ENCODE measurements around the gene TMEM240. TPM values are rescaled to one million over a fixed set of nuclear protein-coding genes. Genes with fewer than 3 reads are reported as not detected.

TMEM240 gene
- total RNA-seq, 4 donors from 2014 or later: 1.3 to 5.1 (median 3.2) TPM; not detected in 1

GRCh38 chr1:1510912-1511532, 29.4 kb downstream of the TMEM240 start:
- no peak for TF ChIP-seq CTCF (IDR thresholded peaks at IDR 0.05; ENCODE audit: low read depth)

- no peak for TF ChIP-seq CTCF (IDR thresholded peaks at IDR 0.05; ENCODE audit: low read depth)
Observed at GRCh38 chr1:1507305-1507704, 33.1 kb downstream of the TMEM240 start.

- no peak for TF ChIP-seq CTCF (IDR thresholded peaks at IDR 0.05; ENCODE audit: low read depth)
Observed at GRCh38 chr1:1491601-1492000, 48.8 kb downstream of the TMEM240 start.

GRCh38 chr1:1490633-1491230, 49.7 kb downstream of the TMEM240 start:
- TF ChIP-seq CTCF (IDR thresholded peaks at IDR 0.05; ENCODE audit: low read depth): no peak

- no peak for TF ChIP-seq CTCF (IDR thresholded peaks at IDR 0.05; ENCODE audit: low read depth)
Observed at GRCh38 chr1:1489861-1490260, 50.6 kb downstream of the TMEM240 start.

- TF ChIP-seq CTCF (IDR thresholded peaks at IDR 0.05; ENCODE audit: low read depth): no peak
Observed at GRCh38 chr1:1489231-1489630, 51.2 kb downstream of the TMEM240 start.

GRCh38 chr1:1487701-1488100, 52.7 kb downstream of the TMEM240 start:
- TF ChIP-seq CTCF (IDR thresholded peaks at IDR 0.05; ENCODE audit: low read depth): no peak

Other genes starting within 250 kb of the TMEM240 start
- 10 to 100 TPM; 13.4 to 43.3 (median 18.8) TPM for gene ACAP3, start 232.7 kb downstream of the TMEM240 start, total RNA-seq
- 10 to 100 TPM in 3 of 4 donors, 1 to 10 TPM in 1; 7.2 to 12.9 (median 10.9) TPM for gene PUSL1, start 232.0 kb downstream of the TMEM240 start, total RNA-seq
- gene INTS11, start 216.0 kb downstream of the TMEM240 start, total RNA-seq: 100 to 1,000 TPM in 1 of 4 donors, 10 to 100 TPM in 3; 50.5 to 122 (median 60.6) TPM
- gene CPTP, start 215.8 kb downstream of the TMEM240 start, total RNA-seq: 10 to 100 TPM in 1 of 4 donors, 1 to 10 TPM in 3; 4.9 to 33.0 (median 9.4) TPM
- under 1 TPM in 2 of 4 donors, not detected in 2; 0.22 to 0.75 TPM for gene TAS1R3, start 209.3 kb downstream of the TMEM240 start, total RNA-seq
- 10 to 100 TPM; 26.2 to 80.3 (median 39.5) TPM for gene DVL1, start 191.2 kb downstream of the TMEM240 start, total RNA-seq
- 100 to 1,000 TPM in 3 of 4 donors, 10 to 100 TPM in 1; 48.8 to 226 (median 163) TPM for gene MXRA8, start 182.1 kb downstream of the TMEM240 start, total RNA-seq
- gene AURKAIP1, start 165.4 kb downstream of the TMEM240 start, total RNA-seq: 100 to 1,000 TPM in 1 of 4 donors, 10 to 100 TPM in 3; 53.6 to 153 (median 83.5) TPM
- gene CCNL2, start 141.3 kb downstream of the TMEM240 start, total RNA-seq: 100 to 1,000 TPM; 146 to 268 (median 194) TPM
- gene MRPL20, start 133.3 kb downstream of the TMEM240 start, total RNA-seq: 100 to 1,000 TPM in 3 of 4 donors, 10 to 100 TPM in 1; 87.9 to 222 (median 116) TPM
- 10 to 100 TPM in 2 of 4 donors, 1 to 10 TPM in 2; 4.1 to 15.4 (median 8.7) TPM for gene ANKRD65, start 119.3 kb downstream of the TMEM240 start, total RNA-seq
- gene VWA1, start 104.9 kb downstream of the TMEM240 start, total RNA-seq: 10 to 100 TPM in 2 of 4 donors, 1 to 10 TPM in 2; 6.0 to 21.3 (median 10.3) TPM
- under 1 TPM in 1 of 4 donors, not detected in 3; 0.19 TPM for gene ATAD3C, start 90.9 kb downstream of the TMEM240 start, total RNA-seq
- 10 to 100 TPM in 2 of 4 donors, 1 to 10 TPM in 2; 5.4 to 23.6 (median 11.2) TPM for gene ATAD3B, start 68.9 kb downstream of the TMEM240 start, total RNA-seq
- 10 to 100 TPM in 3 of 4 donors, 1 to 10 TPM in 1; 9.3 to 22.6 (median 12.9) TPM for gene ATAD3A, start 28.5 kb downstream of the TMEM240 start, total RNA-seq
- 100 to 1,000 TPM in 2 of 4 donors, 10 to 100 TPM in 2; 76.0 to 138 (median 110) TPM for gene SSU72, start 34.2 kb upstream of the TMEM240 start, total RNA-seq
- gene FNDC10, start 59.5 kb upstream of the TMEM240 start, total RNA-seq: 1 to 10 TPM in 1 of 4 donors, under 1 TPM in 1, not detected in 2; 0.22 to 1.4 TPM
- gene MIB2, start 74.9 kb upstream of the TMEM240 start, total RNA-seq: 10 to 100 TPM; 18.8 to 64.4 (median 27.4) TPM
- 1 to 10 TPM in 3 of 4 donors, under 1 TPM in 1; 0.66 to 9.2 (median 2.2) TPM for gene MMP23B, start 91.5 kb upstream of the TMEM240 start, total RNA-seq
- gene CDK11B, start 118.4 kb upstream of the TMEM240 start, total RNA-seq: 10 to 100 TPM; 14.4 to 30.0 (median 20.4) TPM
- gene SLC35E2B, start 152.2 kb upstream of the TMEM240 start, total RNA-seq: 10 to 100 TPM; 31.3 to 45.2 (median 36.5) TPM
- 10 to 100 TPM; 15.5 to 60.8 (median 34.8) TPM for gene CDK11A, start 183.7 kb upstream of the TMEM240 start, total RNA-seq
- 100 to 1,000 TPM in 3 of 4 donors, 10 to 100 TPM in 1; 98.8 to 147 (median 111) TPM for gene NADK, start 237.8 kb upstream of the TMEM240 start, total RNA-seq